Breast epithelium (tissue), 4 donors: Measurements from ENCODE around the gene C2orf76. TPM values are rescaled to one million over a fixed set of nuclear protein-coding genes. Genes with fewer than 3 reads are reported as not detected.
"Not testable (repeated sequence)": the region's sequence is repeated elsewhere in the genome, so short reads cannot be mapped to it uniquely, and the experiment has no call there.

Source experiments
- DNase-seq, 2 donors: peaks; one replicate each; pipeline ENCODE4 v3.0.0-alpha.2; 2019; ENCODE audit warnings: low spot score in 2 of 2
- H3K27ac ChIP-seq, 2 donors: fragments of 200-600 bp; sonication (generic) in 1 of 2; one replicate each; pipeline ENCODE4 v1.5.1; 2016 to 2019; ENCODE audit warnings: mild to moderate bottlenecking in 1 of 2
- H3K27me3 ChIP-seq, 2 donors: fragments of 200-600 bp; sonication (generic) in 1 of 2; one replicate each; pipeline versions ENCODE4 v1.5.1 to v1.6.0; 2017 to 2019; ENCODE audit warnings: control low read depth in 1 of 2, mild to moderate bottlenecking in 1 of 2
- H3K36me3 ChIP-seq: fragments of 200-600 bp; one replicate; pipeline ENCODE4 v1.5.1; 2019
- H3K4me1 ChIP-seq, 2 donors: fragments of 200-600 bp; sonication (generic); one replicate each; pipeline ENCODE4 v1.5.1; 2016 to 2019; ENCODE audit warnings: control low read depth in 1 of 2
- H3K4me3 ChIP-seq, 3 donors: fragments of 200-600 bp; sonication (generic); 1 replicate in 2 of 3; 2 replicates in 1 of 3; pipeline ENCODE4 v1.5.1; 2016 to 2019; ENCODE audit warnings: mild to moderate bottlenecking in 3 of 3, moderate library complexity in 2 of 3
- H3K9me3 ChIP-seq, 2 donors: fragments of 200-600 bp; sonication (generic) in 1 of 2; one replicate each; pipeline ENCODE4 v1.5.1; 2016 to 2019; ENCODE audit warnings: control low read depth in 1 of 2
- POLR2A ChIP-seq: fragments of 450-650 bp; IDR thresholded peaks from one replicate; pipeline ENCODE4 v1.6.1; 2016; ENCODE audit warnings: antibody characterized with exemption, mild to moderate bottlenecking, moderate library complexity
- POLR2AphosphoS5 ChIP-seq, 3 donors: sonication (generic); formaldehyde crosslinking; IDR thresholded peaks; one replicate each; pipeline ENCODE4 v1.6.1; 2017; ENCODE audit warnings: antibody characterized with exemption in 3 of 3
- intact Hi-C: fragments of 100-400 bp; cut with DNase I; formaldehyde crosslinking; loops from one replicate; pipeline ENCODE4 v1.15.1; 2023; ENCODE audit warnings: low total_unique reads
- total RNA-seq, 3 donors: library from RNA; depleted of rRNA; stranded (reverse); fragments of >200 nt; gene quantifications; one replicate each; pipeline ENCODE4 v1.1.0, GENCODE V29; 2016
- TF ChIP-seq, protein P1 (sequence below), 3 donors: fragments of 450-650 bp; IDR thresholded peaks; one replicate each; pipeline ENCODE4 v1.5.1; 2016 to 2017; ENCODE audit warnings: antibody characterized with exemption in 3 of 3, mild to moderate bottlenecking in 3 of 3, moderate library complexity in 3 of 3

C2orf76 gene
- total RNA-seq, 3 donors from 2014 or later = 12.5 to 17.0 (median 13.0) TPM

GRCh38 chr2:119279666-119280065 is 87.0 kb downstream of the C2orf76 start:
- Histone ChIP-seq H3K36me3 (no peaks in the 10 kb centered on the region), H3K4me1 (peaks cover 0 to 3% of the 10 kb centered on the region in 2 donors), H3K9me3 (no peaks in the 10 kb centered on the region), H3K4me3 (no peak overlapping the region), H3K27ac (no peak overlapping the region), H3K27me3 (no peaks in the 10 kb centered on the region)
- no peak for DNase-seq
- TF ChIP-seq, protein P1, sequence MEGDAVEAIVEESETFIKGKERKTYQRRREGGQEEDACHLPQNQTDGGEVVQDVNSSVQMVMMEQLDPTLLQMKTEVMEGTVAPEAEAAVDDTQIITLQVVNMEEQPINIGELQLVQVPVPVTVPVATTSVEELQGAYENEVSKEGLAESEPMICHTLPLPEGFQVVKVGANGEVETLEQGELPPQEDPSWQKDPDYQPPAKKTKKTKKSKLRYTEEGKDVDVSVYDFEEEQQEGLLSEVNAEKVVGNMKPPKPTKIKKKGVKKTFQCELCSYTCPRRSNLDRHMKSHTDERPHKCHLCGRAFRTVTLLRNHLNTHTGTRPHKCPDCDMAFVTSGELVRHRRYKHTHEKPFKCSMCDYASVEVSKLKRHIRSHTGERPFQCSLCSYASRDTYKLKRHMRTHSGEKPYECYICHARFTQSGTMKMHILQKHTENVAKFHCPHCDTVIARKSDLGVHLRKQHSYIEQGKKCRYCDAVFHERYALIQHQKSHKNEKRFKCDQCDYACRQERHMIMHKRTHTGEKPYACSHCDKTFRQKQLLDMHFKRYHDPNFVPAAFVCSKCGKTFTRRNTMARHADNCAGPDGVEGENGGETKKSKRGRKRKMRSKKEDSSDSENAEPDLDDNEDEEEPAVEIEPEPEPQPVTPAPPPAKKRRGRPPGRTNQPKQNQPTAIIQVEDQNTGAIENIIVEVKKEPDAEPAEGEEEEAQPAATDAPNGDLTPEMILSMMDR (IDR thresholded peaks at IDR 0.05) = no peak
- no peak for TF ChIP-seq POLR2A
- no peak for TF ChIP-seq POLR2AphosphoS5 (IDR thresholded peaks at IDR 0.05)
- intact Hi-C loops = no loop called here

- Histone ChIP-seq H3K36me3 (no peaks in the 10 kb centered on the region), H3K4me1 (peaks cover 0 to 3% of the 10 kb centered on the region in 2 donors), H3K9me3 (no peaks in the 10 kb centered on the region), H3K27ac (no peak overlapping the region), H3K4me3 (no peak overlapping the region), H3K27me3 (no peaks in the 10 kb centered on the region)
- intact Hi-C loops = no loop called here
- TF ChIP-seq, protein P1 (IDR thresholded peaks at IDR 0.05) = no peak
- no peak for TF ChIP-seq POLR2A
- TF ChIP-seq POLR2AphosphoS5 (IDR thresholded peaks at IDR 0.05) = no peak
- no peak for DNase-seq
These were observed 87.7 kb downstream of the C2orf76 start for GRCh38 chr2:119278946-119279345.

GRCh38 chr2:119278385-119278784 is 88.2 kb downstream of the C2orf76 start:
- H3K27ac ChIP-seq, H3K27me3 ChIP-seq, H3K4me3 ChIP-seq, H3K36me3 ChIP-seq, H3K9me3 ChIP-seq, H3K4me1 ChIP-seq, intact Hi-C loops, DNase-seq: not testable (repeated sequence)

- H3K36me3 ChIP-seq = no peaks in the 10 kb centered on the region
- no peaks in the 10 kb centered on the region for H3K9me3 ChIP-seq
- TF ChIP-seq, protein P1 (IDR thresholded peaks at IDR 0.05) = no peak
- no peak for TF ChIP-seq POLR2AphosphoS5 (IDR thresholded peaks at IDR 0.05)
- TF ChIP-seq POLR2A = no peak
- intact Hi-C loops = no loop called here
- H3K4me3 ChIP-seq = no peak overlapping the region
- DNase-seq = no peak
- H3K27me3 ChIP-seq = no peaks in the 10 kb centered on the region
- H3K4me1 ChIP-seq = no peaks in the 10 kb centered on the region
- H3K27ac ChIP-seq = no peak overlapping the region
These were observed 89.8 kb downstream of the C2orf76 start for GRCh38 chr2:119276864-119277263.

DNA sequence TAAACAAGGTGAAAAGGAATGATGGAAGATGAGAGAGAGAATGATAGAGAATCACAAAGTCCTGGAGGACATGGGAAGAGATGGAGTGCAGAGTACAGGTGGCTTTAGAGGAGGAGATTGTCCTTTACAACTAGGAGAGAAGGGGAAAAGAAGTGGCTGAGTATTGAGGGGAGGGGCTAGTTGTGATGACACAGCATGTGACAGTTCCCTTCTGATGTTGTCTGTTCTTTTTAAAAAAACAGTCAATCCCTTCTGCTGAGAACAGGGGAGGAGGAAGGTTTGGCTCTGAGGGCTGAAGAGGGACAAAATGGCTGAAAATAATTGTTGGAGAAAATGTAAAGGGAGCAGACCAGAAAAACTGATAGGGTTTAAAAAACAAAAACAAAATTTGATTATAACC is 99.0 kb downstream of the C2orf76 start:
- intact Hi-C loops = no loop called here
- no peaks in the 10 kb centered on the region for H3K27me3 ChIP-seq
- H3K9me3 ChIP-seq = no peaks in the 10 kb centered on the region
- TF ChIP-seq POLR2A (no peak), POLR2AphosphoS5 (IDR thresholded peaks at IDR 0.05) (no peak)
- TF ChIP-seq, protein P1 (IDR thresholded peaks at IDR 0.05) = no peak
- no peak overlapping the region for H3K4me3 ChIP-seq
- no peaks in the 10 kb centered on the region for H3K4me1 ChIP-seq
- DNase-seq = no peak
- H3K27ac ChIP-seq = no peak overlapping the region
- H3K36me3 ChIP-seq = no peaks in the 10 kb centered on the region

DNA sequence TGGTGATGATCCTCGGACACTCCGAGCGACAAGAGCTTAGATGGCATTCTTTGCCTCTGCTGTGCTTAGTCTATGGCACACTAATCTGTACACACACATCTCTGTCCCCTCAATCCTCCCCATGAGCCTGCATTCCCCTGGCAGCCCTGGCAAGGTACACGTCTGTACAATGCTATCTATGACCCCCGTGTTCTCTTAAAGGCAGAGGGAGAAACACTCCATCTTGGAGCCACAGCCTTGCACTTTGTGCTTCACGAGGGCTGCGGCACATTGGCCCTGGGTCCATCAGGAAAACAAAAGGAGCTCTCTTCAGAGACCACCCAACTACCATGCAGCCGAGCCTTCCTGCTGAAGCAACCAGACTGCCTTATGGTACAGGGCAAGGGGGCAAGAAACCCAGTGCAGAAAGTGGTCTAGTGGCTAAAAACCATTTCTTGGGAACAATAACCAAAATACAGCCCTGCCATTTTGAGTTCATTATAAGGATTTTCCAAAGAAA is 100.5 kb downstream of the C2orf76 start:
- Histone ChIP-seq H3K9me3 (no peaks in the 10 kb centered on the region), H3K27me3 (no peaks in the 10 kb centered on the region), H3K27ac (no peak overlapping the region), H3K36me3 (no peaks in the 10 kb centered on the region), H3K4me1 (no peaks in the 10 kb centered on the region), H3K4me3 (no peak overlapping the region)
- TF ChIP-seq, protein P1 (IDR thresholded peaks at IDR 0.05) = no peak
- no peak for TF ChIP-seq POLR2AphosphoS5 (IDR thresholded peaks at IDR 0.05)
- no peak for TF ChIP-seq POLR2A
- intact Hi-C loops = no loop called here
- DNase-seq = no peak
